HUDEP-2 (cell line): ENCODE data around the gene MYO9B.
"Not testable (repeated sequence)": the region's sequence is repeated elsewhere in the genome, so short reads cannot be mapped to it uniquely, and the experiment has no call there.

Source experiments
- DNase-seq, 76 experiments: peaks; one replicate each; lab custom pipeline; 2025; ENCODE audit not compliant: unreplicated experiment in 76 of 76; lab: John Stamatoyannopoulos, UW

Gene MYO9B

DNA sequence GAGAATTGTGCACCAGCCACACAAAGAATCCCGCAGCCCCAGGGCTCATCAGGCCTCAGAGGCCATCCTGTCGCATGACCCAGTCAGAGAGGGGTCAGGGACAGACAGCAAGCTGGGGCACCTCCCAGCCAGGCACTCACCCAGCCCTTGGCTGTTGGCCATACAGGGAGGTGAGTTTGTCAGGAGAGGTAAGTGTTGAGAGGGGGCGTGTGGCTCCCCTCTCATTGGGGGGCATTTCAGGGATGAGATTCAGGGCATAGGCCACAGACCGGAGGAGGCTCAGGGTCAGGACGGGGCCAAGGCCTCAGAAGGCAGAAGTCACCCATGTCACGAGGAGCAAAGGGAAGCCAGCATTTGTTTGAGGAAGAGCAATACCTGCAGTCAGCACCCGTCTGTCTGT, 37.1 kb downstream of the MYO9B start:
- no peak for DNase-seq

DNA sequence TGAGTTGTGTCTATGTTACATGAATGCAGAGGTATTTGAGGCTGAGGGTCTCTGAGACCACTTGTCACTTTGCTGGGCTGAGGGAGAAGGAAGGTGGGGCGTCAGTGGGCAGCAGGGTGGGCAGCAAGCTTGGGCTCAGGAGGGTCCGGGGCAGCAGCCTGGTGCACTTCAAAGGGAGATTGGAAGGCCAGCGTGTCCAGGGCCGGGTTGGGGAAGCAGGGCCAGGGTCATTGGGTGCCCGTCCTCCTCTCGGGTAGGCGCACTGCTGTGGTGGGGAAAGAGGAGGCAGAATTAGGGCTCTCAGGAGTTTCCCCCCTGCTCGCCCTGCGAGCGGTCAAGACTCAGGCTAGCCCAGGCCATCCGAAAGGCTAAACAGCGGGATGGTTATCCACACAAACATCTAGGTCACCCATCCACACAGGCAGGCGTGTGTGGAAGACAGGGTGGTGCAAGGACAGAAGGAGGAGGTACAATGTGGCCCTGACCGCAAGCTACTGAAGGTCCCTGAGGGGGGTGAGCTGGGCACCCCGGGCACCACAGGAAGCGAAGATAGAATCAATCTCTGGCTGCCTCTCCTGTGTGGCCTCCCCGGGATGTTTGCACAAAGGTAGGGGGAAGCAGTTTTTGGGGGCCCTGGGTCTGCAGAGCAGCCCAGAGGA, 37.7 kb downstream of the MYO9B start:
- no peak for DNase-seq

DNA sequence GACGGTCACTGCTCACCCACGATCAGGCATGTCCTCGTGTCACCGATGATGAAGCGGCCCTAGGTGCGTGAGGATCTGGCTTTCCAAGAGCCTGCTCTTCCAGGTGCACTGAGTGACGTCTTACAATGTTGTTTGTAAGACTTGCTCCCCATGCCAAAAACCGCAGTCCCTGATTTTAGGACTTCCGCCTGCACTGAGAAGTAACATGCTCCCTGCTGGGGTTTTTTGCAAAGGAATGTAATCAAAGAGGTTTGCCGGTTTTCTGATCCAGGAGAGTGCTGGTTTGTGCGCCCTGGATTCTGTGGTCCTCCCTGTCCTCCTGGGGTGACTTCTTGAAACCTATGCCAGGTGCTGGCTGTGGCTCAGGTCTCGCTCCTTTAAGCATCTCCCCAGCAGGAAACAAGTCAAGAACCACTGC, 38.8 kb downstream of the MYO9B start:
- DNase-seq, result no peak

DNA sequence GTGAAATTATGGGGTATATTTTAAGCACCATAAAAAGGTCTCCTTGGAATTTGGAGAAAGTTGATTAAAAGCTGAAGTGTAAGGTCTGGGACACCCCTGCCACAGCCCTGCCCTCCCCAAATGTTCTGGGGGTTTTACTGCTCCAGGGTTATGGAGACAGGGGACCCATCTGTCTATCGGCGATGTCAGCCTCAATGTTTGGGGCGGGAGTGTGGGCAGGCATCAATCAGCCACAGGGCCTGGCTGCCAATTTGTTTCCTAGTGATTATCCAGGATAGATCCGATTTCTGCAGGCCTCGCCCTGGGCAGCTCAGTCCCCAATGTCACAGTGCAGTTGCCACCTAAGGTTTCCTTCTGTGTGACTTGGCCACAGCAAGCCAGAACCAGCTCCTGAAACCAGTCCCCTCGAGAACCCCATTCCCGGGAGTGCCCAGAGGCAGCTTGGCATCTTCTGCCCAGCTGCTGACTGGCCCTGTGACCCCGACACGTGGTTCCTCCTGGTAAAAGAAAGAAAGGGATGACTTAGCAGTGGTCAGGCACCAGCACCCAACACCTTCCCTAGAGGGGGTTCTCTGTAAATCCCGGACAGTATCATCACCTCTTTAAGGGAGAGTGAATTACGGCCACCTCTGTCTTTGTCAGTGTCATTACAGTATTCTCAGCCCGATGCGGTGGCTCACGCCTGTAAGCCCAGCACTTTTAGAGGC, 41.6 kb downstream of the MYO9B start:
- DNase-seq, result no peak

DNA sequence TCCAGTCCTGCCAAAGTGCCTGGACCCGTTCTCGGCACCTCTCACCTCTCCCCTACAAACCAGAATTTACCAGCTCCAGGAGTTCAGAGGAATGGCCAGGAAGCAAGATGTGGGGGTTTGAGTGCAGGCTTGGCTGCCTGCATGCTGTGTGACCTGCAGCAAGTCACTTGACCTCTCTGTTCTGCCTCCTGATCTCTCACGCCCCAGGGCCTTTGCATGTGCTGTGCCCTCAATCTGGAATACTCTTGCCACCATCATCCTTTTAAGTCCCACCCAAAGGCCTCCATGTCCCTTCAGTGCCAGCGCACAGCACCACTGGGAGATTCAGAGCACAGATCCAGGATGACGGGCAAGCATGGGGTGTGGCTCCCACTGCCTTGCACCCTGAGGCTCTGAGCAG, 43.4 kb downstream of the MYO9B start:
- DNase-seq, result no peak

DNA sequence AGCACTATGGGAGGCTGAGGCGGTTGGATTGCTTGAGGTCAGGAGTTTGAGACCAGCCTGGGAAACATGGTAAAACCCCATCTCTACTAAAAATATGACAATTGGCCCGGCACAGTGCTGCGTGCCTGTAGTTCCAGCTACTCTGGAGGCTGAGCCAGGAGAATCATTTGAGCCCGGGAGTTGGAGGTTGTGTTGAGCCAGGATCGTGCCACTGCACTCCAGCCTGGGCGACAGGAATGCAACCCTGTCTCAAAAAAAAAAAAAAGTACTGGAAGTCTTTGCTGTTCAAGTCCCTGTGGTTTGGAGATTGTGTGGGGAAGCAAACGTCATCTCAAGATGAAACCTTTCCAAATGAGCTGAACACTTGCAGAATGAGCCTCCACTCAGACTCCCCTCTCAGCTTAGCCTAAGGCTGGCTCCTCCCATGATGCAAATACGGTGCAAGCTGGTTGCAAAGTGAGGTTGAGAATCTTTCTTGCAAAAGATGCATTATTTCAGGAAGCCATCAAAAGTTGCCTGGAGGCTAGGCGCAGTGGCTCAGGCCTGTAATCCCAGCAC, 46.2 kb downstream of the MYO9B start:
- DNase-seq, result no peak

DNA sequence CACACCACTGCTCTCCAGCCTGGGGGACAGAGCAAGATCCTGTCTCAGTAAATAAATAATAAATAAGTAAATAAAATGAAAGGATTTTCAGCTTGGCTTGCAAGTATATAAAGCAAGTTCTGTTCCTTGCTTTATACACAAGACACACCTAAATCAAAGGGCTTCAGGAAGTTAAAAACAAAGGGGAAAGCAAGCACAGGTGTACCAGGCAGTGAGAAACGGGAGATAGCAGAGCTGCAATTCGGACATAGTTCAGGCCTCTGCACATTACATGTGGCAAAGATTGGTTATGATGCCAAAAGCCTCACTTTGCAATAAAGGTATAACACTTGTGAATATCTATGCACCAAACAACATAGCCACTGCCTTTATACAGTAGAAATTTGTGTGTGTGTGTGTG, 47.5 kb downstream of the MYO9B start:
- no peak for DNase-seq

DNA sequence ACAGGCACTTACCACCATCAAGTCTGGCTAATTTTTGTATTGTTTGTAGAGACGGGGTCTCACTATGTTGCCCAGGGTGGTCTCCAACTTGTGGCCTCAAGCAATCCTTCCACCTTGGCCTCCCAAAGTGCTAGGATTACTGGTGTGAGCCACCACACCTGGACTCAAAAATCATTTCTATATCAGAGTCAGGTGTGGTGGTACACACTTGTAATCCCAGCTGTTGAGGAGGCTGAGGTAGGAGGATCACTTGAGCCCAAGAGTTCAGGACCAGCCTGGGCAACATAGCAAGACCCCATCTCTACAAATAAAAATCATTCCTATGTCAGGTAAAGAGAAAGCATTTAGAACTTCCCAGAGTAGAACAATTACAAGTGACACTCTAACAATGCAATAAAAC, 48.4 kb downstream of the MYO9B start:
- DNase-seq, result no peak

DNA sequence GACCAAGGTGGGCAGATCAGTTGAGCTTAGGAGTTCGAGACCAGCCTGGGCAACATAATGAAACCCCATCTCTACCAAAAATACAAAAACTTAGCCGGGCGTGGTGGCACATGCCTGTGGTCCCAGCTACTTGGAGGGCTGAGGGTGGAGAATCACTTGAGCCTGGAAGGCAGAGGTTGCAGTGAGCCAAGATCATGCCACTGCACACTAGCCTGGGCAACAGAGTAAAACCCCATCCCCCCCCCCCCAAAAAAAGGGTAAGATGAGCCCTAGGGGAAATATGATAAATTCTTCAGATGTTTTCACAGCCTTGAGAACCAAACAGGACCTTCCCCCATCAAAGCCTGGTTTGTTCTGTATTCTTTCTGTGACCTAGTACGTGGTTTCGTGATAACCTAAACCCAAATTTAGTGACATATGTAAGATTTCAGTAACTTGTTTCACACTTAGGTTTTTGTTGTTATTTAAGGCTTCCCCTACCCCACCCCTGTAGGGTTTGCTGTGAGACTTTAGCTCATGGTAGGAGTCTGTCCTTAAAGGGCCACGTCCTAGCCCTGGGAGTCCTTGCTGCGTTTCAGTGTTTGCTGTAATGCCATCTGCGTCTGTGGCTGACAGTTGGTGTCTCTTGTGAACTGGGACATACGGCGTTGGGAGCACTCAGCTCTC, 49.6 kb downstream of the MYO9B start:
- DNase-seq, result no peak

DNA sequence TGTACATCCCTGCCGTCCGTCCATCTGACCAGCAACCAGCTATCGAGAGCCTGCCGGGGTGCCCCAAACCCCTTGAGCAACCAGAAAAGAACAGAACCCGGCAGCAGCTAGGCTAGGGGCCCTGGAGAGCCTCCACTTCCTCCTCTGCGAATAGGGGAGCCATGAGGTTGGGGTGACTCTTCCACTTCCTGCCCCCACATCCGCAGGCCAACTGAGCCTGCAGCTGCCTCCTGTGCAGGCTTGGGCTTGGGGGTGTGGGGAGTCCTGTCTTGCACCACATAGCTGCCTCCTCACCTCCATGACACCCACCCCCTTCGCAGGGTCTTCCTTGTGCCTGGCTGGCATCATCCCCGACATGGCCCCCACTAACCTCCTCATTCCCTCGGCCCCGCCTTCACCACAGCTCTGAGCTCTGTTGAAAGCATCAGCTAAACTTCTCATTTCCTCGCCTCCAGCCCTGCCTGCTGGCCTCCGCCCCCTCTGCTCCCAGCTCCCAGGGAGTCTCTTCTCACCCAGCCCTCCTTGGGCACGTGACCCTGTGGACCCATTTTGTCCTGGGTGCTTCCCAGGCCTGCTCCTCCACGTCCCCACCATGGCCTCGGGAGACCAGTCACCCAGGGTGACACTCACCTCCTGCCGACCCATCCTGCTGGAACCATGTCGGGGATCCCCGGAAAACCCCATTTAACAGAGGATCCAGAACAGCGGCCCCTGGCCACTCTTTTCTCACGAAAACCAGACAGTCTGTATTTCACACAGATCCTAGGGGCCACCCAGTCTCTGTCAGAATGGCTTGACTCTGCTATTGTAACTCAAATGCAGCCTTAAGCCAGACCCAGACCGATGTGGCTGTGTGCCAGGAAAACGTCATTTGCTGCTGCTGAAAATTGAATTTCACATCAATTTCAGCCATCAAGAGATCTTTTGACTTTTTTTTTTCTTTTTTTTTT, 50.4 kb downstream of the MYO9B start:
- no peak for DNase-seq

DNA sequence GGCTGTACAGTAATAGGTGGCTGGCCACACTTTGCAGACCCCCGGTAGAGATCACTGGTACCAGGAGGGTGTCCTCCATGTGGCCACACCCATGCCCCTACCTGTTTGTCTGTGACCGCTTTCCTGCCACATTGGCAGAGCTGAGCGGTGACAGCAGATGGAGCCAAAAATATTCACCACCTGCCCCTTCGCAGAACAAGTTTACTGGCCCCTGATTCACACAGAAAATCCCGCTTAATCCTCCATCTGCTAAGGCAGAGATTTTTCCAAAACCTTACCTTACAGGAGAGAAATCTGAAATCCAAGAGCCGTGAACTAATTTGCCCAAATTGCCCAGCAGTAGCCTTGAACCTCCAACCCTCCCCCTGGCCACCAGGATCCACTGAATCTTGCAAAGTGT, 52.1 kb downstream of the MYO9B start:
- no peak for DNase-seq

DNA sequence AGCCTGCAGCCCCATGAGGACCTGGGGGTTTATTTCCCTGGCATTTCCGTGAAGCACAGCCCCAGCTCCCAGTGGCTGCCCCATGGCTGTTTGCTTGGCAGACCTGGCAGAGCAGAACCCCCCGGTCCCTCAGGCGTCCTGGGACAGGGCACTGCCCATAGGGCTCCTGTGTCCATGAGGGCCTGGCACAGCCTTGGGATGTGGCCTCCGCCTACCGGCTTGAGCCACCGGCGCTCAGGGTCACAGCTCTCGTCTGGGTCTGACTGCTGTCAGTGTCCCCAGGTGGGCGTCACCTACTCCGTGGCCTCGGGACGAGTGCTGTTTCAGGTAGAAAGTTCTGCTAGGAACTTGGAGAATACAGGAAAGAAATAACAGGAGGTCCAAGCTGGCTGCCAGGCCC, 52.8 kb downstream of the MYO9B start:
- no peak for DNase-seq

DNA sequence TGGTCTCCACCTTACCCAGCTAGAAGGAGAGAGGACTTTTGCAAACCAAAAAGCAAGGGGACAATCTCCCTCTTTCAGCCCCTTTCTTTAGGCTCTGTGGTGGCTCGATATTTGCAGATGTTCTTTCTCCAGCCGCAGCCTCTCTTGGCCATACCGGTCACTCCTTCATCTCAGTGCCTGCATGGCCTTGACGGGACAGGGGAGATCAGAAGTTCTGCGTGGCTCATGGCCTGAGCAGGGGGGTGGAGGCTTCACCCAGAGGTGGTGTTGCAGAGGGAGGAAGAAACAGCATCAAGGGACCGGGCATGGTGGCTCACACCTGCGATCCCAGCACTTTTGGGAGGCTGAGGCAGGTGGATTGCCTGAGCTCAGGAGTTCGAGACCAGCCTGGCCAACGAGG, 53.2 kb downstream of the MYO9B start:
- no peak for DNase-seq

DNA sequence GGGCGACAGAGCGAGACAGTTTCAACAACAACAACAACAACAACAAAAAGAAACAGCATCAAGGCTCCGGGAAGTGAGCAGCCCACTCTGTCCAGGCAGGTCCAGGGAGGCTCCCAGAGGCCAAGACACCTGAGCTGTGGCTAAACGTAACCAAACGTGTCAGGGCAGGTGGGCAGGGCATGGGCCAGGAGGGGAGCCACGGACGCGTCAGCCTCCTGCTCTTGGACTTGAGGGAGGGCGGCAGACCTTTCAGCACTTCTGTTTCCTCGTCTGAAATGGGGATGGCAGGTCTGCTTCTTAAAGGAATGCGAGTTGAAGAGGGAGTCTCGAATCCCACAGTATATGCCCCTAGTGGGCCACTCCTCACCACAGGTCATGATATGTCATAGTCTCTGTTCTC, 53.8 kb downstream of the MYO9B start:
- no peak for DNase-seq

DNA sequence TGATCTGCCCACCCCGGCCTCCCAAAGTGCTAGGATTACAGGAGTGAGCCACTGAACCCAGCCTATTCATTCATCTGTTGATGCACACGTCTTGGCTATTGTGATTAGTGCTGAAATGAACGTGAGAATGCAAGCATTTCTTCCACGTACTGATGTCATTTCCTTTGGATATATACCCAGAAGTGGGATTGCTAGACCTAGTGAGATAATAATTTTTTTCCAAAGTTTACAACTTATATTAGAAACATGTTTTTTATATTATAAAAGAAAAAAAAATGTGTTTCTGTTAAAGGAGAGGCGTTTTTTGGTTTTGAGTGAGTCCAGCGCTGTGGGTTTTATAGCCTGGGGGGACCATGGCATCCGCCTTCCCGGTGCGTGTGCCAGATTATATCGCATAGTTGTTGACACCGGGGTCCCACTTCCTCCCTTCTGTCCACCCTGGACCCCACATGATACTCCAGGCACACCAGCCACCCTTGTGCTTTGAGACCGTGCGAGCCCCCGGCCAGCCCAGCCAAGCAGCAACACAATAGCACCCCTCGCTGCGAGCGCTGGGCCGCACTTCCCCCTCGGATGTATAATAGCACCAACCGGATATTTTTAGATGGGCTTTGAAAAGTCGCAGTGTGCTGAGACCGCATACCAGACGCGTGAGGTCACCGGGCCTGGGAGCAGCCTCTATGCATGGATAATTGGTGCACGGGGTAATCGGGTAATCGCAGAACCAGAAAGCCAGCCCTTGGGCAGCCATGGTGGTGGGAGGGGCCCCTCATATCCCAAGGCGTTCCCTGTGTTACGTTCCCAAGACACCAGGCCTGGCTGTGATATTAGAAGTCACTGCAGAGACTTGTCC, 59.6 kb downstream of the MYO9B start:
- peak in 4 of 76 experiments; percentile 8 to 25 (median 18) for DNase-seq

DNA sequence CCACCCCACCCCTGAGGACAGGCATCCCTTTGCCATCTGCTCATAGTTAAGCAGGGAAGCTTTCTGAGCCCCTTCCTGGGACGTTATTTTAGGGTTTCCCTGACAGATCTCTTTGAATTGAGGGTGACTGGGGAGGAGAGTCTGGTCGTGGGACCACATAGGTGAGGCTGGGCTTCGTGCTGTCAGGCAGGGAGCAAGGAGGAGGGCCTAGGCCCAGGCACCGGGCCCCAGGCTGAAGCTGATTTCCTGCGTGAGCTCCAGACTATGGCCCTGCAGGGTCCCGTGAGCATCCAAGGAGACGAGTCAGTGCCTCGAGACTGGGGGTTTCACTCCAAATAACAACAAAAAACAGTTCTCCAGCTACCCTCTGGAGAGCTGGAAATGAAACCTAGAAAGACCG, 60.4 kb downstream of the MYO9B start:
- no peak for DNase-seq

DNA sequence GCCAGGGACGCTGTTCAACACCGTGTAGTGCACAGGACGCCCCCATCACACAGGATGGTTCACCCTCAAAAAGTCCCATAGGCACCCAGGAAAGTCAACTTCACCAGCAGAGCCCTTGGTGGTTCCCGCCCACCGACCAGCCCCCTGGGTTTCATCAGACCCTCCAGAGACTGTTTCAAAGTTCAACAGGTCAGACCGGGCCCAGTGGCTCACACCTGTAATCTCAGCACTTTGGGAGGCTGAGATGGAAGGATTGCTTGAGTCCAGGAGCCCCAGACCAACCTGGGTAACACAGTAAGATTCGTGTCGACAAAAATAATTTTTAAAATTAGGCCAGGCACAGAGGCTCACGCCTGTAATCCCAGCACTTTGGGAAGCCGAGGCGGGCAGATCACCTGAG, 61.0 kb downstream of the MYO9B start:
- no peak for DNase-seq

DNA sequence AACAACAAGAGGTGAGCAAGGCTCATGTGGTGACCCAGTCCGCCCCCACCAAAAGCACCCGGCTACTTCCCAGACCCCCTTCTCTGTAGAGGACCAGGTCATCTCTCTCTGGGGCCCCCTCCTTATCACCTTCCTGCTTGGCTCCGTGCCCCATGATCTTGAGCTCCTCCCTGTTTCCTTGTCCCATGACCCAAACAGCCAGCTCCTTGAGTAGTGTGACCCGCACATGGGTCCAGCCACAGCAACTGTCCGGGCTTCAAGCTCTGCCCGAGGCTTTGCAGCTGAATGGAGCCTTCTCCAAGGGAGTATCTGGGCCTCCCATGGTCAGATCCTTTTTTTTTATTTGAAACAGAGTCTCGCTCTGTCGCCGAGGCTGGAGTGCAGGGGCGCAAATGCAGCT, 61.8 kb downstream of the MYO9B start:
- DNase-seq, result peak in 49 of 76 experiments; percentile 5 to 68 (median 35)

DNA sequence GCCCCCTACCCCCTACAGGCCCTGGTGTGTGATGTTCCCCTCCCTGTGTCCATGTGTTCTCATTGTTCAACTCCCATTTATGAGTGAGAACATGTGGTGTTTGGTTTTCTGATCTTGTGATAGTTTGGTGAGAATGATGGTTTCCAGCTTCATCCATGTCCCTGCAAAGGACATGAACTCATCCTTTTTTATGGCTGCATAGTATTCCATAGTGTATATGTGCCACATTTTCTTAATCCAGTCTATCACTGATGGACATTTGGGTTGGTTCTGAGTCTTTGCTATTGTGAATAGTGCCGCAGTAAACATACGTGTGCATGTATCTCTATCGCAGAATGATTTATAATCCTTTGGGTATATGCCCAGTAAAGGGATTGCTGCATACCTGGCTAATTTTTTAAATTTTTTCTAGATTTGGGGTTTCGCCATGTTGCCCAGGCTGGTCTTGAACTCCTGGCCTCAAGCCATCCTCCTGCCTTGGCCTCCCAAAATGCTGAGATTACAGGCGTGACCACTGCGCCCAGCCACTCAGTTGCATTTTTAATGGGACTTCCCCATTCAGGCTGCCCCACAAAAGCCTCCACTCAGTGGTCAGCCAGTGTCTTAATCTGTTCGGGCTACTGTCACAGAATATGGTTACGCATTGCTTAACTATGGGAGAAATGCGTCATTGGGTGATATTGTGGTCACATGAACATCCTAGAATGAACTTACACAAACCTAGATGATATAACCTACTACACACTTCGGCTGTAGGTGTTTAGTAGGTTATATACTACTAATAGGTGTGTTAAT, 62.7 kb downstream of the MYO9B start:
- DNase-seq, result not testable (repeated sequence)
